Peyer's patch (tissue), 4 donors: ENCODE results near the gene PDCD5.

Experiments
- CTCF ChIP-seq, 6 experiments: fragments of 450-650 bp in 4 of 6; fragments of 200-600 bp in 2 of 6; sonication (generic) in 1 of 6; IDR thresholded peaks; one replicate each; pipeline ENCODE4 v1.5.1; 2017 to 2019; ENCODE audit warnings: antibody characterized with exemption in 6 of 6, mild to moderate bottlenecking in 3 of 6, moderate library complexity in 1 of 6
- POLR2A ChIP-seq, 2 donors: fragments of 450-650 bp; IDR thresholded peaks; one replicate each; pipeline ENCODE4 v1.5.1; 2017; ENCODE audit warnings: antibody characterized with exemption in 2 of 2, mild to moderate bottlenecking in 2 of 2, moderate library complexity in 2 of 2

DNA sequence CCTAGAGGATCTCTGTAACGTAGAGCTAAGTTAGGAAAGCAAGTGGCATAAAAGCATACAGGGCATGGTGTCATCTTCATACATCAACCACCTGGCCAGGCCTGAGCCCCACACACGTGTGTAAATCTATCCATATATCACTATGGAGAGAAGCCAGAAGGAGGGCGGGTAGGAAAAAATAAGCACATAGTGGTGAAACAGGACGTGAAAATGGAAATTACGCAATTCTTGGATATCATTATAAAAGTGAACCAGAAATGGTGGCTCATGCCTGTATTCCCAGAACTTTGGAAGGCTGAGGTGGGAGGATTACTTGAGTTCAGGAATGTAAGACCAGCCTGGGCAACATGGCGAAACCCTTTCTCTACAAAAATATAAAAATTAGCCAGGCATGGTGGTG, 43.4 kb downstream of the PDCD5 start:
- no peak for TF ChIP-seq CTCF (IDR thresholded peaks at IDR 0.05)
- no peak for TF ChIP-seq POLR2A (IDR thresholded peaks at IDR 0.05)
